Caco-2 (cell line): ENCODE results near the gene FMO4. TPM values are rescaled to one million over a fixed set of nuclear protein-coding genes. Genes with fewer than 3 reads are reported as not detected.

ENCODE experiments used
- BruUV-seq: library from RNA; stranded (reverse); fragments of 400-500 nt; replicated peaks from 2 replicates; lab custom pipeline; 2021; lab: Mats Ljungman, UMichigan
- CTCF ChIA-PET: fragments of 300-600 bp; sonication (Branson Sonifier 250); formaldehyde crosslinking; loops from one replicate; lab custom pipeline; 2022; ENCODE audit warnings: antibody characterized with exemption; lab: Charles Lee
- POLR2A ChIA-PET: fragments of 300-600 bp; sonication (Branson Sonifier 250); formaldehyde crosslinking; loops from one replicate; lab custom pipeline; 2022; ENCODE audit warnings: antibody characterized with exemption; lab: Charles Lee
- DNase-seq, 2 experiments: peaks; one replicate each; pipeline versions ENCODE4 v3.0.0 to v3.0.0-alpha.2; 2020 to 2022
- H3K27me3 ChIP-seq: replicated peaks from 2 replicates; pipeline ENCODE4 v1.6.0; 2011; ENCODE audit warnings: low read length; ENCODE audit not compliant: control insufficient read depth, insufficient read depth
- H3K36me3 ChIP-seq: 2 replicates; pipeline ENCODE4 v1.5.1; 2011; ENCODE audit warnings: low read length; ENCODE audit not compliant: control insufficient read depth, insufficient read depth
- H3K4me1 ChIP-seq: fragments of 250-450 bp; sonication (Bioruptor Pico); 2 replicates; pipeline ENCODE4 v1.5.1; 2020; ENCODE audit warnings: mild to moderate bottlenecking
- H3K4me3 ChIP-seq: 2 replicates; pipeline ENCODE4 v1.5.1; 2011; ENCODE audit warnings: low read depth, mild to moderate bottlenecking, control low read depth, low read length
- H3K9me3 ChIP-seq: fragments of 250-450 bp; sonication (Bioruptor Pico); 2 replicates; pipeline ENCODE4 v1.5.1; 2020; ENCODE audit warnings: mild to moderate bottlenecking, moderate library complexity
- H3K27ac Mint-ChIP-seq: one replicate; pipeline ENCODE4 v1.8.0; 2022; ENCODE audit warnings: mixed read lengths; ENCODE audit not compliant: unreplicated experiment
- H3K27me3 Mint-ChIP-seq: one replicate; pipeline ENCODE4 v1.8.0; 2022; ENCODE audit warnings: mixed read lengths; ENCODE audit not compliant: insufficient read depth, unreplicated experiment
- H3K36me3 Mint-ChIP-seq: one replicate; pipeline ENCODE4 v1.8.0; 2022; ENCODE audit warnings: mild to moderate bottlenecking, mixed read lengths; ENCODE audit not compliant: insufficient read depth, unreplicated experiment
- H3K4me1 Mint-ChIP-seq: one replicate; pipeline ENCODE4 v1.8.0; 2022; ENCODE audit warnings: low read depth, mixed read lengths; ENCODE audit not compliant: unreplicated experiment
- H3K4me3 Mint-ChIP-seq: one replicate; pipeline ENCODE4 v1.8.0; 2022; ENCODE audit warnings: mild to moderate bottlenecking, moderate library complexity, mixed read lengths; ENCODE audit not compliant: unreplicated experiment
- H3K9me3 Mint-ChIP-seq: one replicate; pipeline ENCODE4 v1.8.0; 2022; ENCODE audit warnings: mixed read lengths; ENCODE audit not compliant: unreplicated experiment
- CTCF ChIP-seq, 2 experiments: fragments of 200-600 bp in 1 of 2; IDR thresholded peaks; 1 replicate in 1 of 2; 2 replicates in 1 of 2; pipeline versions ENCODE4 v1.5.1 to v1.8.0; 2011 to 2022; ENCODE audit warnings: antibody characterized with exemption in 1 of 2, control low read depth in 1 of 2, inconsistent platforms in 1 of 2, low read depth in 1 of 2, low read length in 1 of 2, mild to moderate bottlenecking in 1 of 2, moderate library complexity in 1 of 2; ENCODE audit not compliant: insufficient read depth in 1 of 2, severe bottlenecking in 1 of 2, unreplicated experiment in 1 of 2
- intact Hi-C: fragments of 100-400 bp; cut with micrococcal nuclease; formaldehyde crosslinking; loops from one replicate; pipeline ENCODE4 v1.10.0; 2022; ENCODE audit not compliant: unreplicated experiment
- total RNA-seq: library from RNA; stranded (reverse); gene quantifications from 2 replicates; pipeline ENCODE4 v1.2.3, GENCODE V29; 2022

Gene FMO4
- total RNA-seq, 1 experiment from 2014 or later = 2.3 TPM

GRCh38 chr1:171366085-171366484, 52.1 kb downstream of the FMO4 start:
- POLR2A ChIA-PET = no interaction called here
- CTCF ChIA-PET = no interaction called here
- intact Hi-C loops = no loop called here
- Mint-ChIP-seq H3K4me1 (peaks cover 22% of the 10 kb centered on the region), H3K9me3 (peaks cover 20% of the 10 kb centered on the region), H3K36me3 (no peaks in the 10 kb centered on the region), H3K27ac (no peak overlapping the region), H3K27me3 (no peaks in the 10 kb centered on the region), H3K4me3 (no peak overlapping the region)
- peaks cover 18% of the 10 kb centered on the region; the same call in 1 of the 2 replicates for H3K4me1 ChIP-seq
- peaks cover 21% of the 10 kb centered on the region for H3K9me3 ChIP-seq
- no peak overlapping the region for H3K4me3 ChIP-seq
- no peaks in the 10 kb centered on the region for H3K27me3 ChIP-seq
- BruUV-seq = no TSS peak
- no peaks in the 10 kb centered on the region for H3K36me3 ChIP-seq
- TF ChIP-seq CTCF (IDR thresholded peaks at IDR 0.05; ENCODE audit: insufficient read depth in 1 of 2, low read depth in 1 of 2, low read length in 1 of 2, severe bottlenecking in 1 of 2, unreplicated experiment in 1 of 2) = no peak
- DNase-seq = no peak

GRCh38 chr1:171366816-171367215, 52.8 kb downstream of the FMO4 start:
- no peak for TF ChIP-seq CTCF (IDR thresholded peaks at IDR 0.05; ENCODE audit: insufficient read depth in 1 of 2, low read depth in 1 of 2, low read length in 1 of 2, severe bottlenecking in 1 of 2, unreplicated experiment in 1 of 2)
- H3K9me3 Mint-ChIP-seq = peaks cover 14% of the 10 kb centered on the region
- Histone ChIP-seq H3K4me3 (no peak overlapping the region), H3K9me3 (peaks cover 16% of the 10 kb centered on the region), H3K27me3 (no peaks in the 10 kb centered on the region), H3K4me1 (peaks cover 13% of the 10 kb centered on the region; the same call in 1 of the 2 replicates), H3K36me3 (no peaks in the 10 kb centered on the region)
- H3K4me3 Mint-ChIP-seq = no peak overlapping the region
- no TSS peak for BruUV-seq
- no peaks in the 10 kb centered on the region for H3K27me3 Mint-ChIP-seq
- POLR2A ChIA-PET = interaction anchor here (0.6 kb wide), 1 partner anchor 29 kb away, joined by 3 read pairs; no protein-coding TSS in a partner anchor
- H3K27ac Mint-ChIP-seq = no peak overlapping the region
- intact Hi-C loops = no loop called here
- peaks cover 18% of the 10 kb centered on the region for H3K4me1 Mint-ChIP-seq
- no peak for DNase-seq
- H3K36me3 Mint-ChIP-seq = peaks cover under 1% of the 10 kb centered on the region
- CTCF ChIA-PET = no interaction called here

GRCh38 chr1:171367436-171367835, 53.5 kb downstream of the FMO4 start:
- H3K27me3 ChIP-seq = no peaks in the 10 kb centered on the region
- intact Hi-C loops = no loop called here
- H3K4me3 Mint-ChIP-seq = no peak overlapping the region
- H3K4me1 Mint-ChIP-seq = peaks cover 18% of the 10 kb centered on the region
- no TSS peak for BruUV-seq
- no peaks in the 10 kb centered on the region for H3K27me3 Mint-ChIP-seq
- no peaks in the 10 kb centered on the region for H3K36me3 ChIP-seq
- H3K4me1 ChIP-seq = peaks cover 7% of the 10 kb centered on the region; the same call in 1 of the 2 replicates
- no peak for DNase-seq
- TF ChIP-seq CTCF (IDR thresholded peaks at IDR 0.05; ENCODE audit: insufficient read depth in 1 of 2, low read depth in 1 of 2, low read length in 1 of 2, severe bottlenecking in 1 of 2, unreplicated experiment in 1 of 2) = no peak
- H3K9me3 Mint-ChIP-seq = peaks cover 14% of the 10 kb centered on the region
- no peak overlapping the region for H3K27ac Mint-ChIP-seq
- CTCF ChIA-PET = no interaction called here
- H3K4me3 ChIP-seq = no peak overlapping the region
- POLR2A ChIA-PET = interaction anchor here (0.6 kb wide), 1 partner anchor 29 kb away, joined by 3 read pairs; no protein-coding TSS in a partner anchor
- H3K36me3 Mint-ChIP-seq = peaks cover 7% of the 10 kb centered on the region
- peaks cover 10% of the 10 kb centered on the region for H3K9me3 ChIP-seq
